ENCODE data around the gene OSBP.

The OSBP gene

DNA sequence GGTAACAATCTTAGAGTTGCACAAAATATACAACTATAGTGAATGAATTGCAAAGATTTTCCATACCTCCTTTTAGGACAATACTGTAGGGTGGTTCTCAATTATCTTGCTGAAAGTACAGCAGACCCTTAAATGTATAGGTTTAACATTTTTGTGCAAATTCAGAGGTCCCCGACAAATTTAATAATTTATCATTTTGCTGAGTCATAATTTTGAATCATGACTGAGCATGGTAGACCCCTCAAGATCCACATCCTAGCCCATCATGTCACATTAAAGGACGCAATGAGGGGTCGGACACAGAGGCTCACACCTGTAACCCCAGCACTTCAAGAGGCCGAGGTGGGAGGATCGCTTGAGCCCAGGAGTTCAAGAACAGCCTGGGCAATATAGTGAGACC is 43.5 kb downstream of the OSBP start:
- in situ Hi-C loops (cut with MboI; ENCODE audit: low pct_unique_long_range_greater_than_20kb, low sequenced_read_pairs, unreplicated experiment), result no loop called here
- DNase-seq (ENCODE audit: low spot score), result no peak
- no peak for TF ChIP-seq CTCF (IDR thresholded peaks at IDR 0.05; ENCODE audit: extremely low read depth, insufficient read depth, missing control alignments)

DNA sequence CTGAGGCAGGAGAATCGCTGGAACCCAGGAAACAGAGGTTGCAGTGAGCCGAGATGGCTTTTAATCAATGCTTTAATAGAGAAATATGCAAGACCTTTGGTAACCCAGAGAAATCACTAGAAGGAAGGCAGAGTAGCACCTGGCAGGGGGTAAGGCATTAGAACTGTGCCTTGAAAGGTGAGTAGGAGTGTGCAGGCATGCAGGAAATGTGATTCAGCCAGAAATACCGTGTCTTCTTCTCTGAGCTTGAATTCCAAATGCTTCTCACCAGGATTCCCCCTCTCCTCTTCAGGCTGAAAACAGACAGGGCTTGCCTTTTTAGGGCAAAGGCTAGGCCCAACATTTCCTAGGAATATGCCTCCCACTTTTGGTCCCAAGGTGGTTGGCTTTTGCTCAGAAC is 53.3 kb downstream of the OSBP start:
- no peak for DNase-seq (ENCODE audit: low spot score)
- no peak for TF ChIP-seq CTCF (IDR thresholded peaks at IDR 0.05; ENCODE audit: extremely low read depth, insufficient read depth, missing control alignments)
- in situ Hi-C loops (cut with MboI; ENCODE audit: low pct_unique_long_range_greater_than_20kb, low sequenced_read_pairs, unreplicated experiment), result no loop called here

DNA sequence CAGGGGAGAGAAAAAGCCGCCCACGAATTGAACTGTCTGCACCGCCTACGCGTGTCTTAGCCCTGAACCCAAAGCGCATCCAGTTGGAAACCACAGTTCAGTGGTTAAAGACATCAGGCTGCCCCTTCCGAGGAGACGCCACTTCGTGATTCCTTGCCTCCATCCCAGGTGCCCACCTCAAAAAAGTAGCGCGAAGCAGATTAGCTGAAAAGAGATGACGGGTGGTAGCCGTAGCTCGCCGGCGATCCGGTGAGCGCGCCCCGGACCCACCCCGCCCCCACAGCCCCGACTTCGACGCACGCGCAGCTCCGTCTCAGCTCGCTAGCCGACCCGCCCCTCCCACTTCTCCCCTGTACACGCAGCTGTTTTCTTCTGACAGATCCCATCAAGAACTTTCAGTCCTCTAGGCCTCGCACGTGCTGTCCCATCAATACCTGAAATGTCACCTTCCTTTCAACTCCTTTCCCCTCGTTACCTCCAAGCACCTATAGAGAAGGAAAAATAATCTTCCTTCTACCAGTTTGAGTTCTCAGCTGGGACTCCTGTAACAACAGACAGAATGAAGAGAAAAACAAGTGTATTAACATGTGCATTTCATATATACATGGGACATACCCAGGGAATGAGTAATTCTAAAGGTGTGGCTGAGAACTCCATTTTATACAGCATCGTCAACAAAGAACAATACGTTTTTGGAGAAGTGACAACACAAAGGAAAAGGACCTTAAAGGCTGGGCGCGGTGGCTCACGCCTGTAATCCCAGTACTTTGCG is 54.7 kb downstream of the OSBP start:
- TF ChIP-seq CTCF (IDR thresholded peaks at IDR 0.05; ENCODE audit: extremely low read depth, insufficient read depth, missing control alignments), result no peak
- DNase-seq (ENCODE audit: low spot score), result peak; percentile 81
- in situ Hi-C loops (cut with MboI; ENCODE audit: low pct_unique_long_range_greater_than_20kb, low sequenced_read_pairs, unreplicated experiment), result no loop called here

DNA sequence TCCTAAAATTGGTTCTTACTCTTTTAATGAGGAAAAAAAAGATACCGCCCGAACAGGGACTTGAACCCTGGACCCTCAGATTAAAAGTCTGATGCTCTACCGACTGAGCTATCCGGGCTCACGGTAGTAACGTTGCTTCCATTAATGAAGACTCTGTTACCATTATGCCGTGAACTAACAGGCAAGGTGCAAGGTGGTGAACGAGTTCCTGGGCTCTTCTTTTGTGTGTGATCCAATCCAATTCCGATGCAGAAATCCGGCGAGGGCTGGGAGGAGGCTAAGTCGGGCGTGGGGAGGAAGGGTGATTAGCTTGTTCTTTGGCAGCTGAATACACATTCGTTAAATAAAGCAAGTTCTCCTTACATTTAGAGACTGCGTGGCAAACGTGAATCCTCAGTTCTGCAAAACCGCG is 55.3 kb downstream of the OSBP start:
- DNase-seq (ENCODE audit: low spot score), result peak; percentile 69
- in situ Hi-C loops (cut with MboI; ENCODE audit: low pct_unique_long_range_greater_than_20kb, low sequenced_read_pairs, unreplicated experiment), result no loop called here
- no peak for TF ChIP-seq CTCF (IDR thresholded peaks at IDR 0.05; ENCODE audit: extremely low read depth, insufficient read depth, missing control alignments)

DNA sequence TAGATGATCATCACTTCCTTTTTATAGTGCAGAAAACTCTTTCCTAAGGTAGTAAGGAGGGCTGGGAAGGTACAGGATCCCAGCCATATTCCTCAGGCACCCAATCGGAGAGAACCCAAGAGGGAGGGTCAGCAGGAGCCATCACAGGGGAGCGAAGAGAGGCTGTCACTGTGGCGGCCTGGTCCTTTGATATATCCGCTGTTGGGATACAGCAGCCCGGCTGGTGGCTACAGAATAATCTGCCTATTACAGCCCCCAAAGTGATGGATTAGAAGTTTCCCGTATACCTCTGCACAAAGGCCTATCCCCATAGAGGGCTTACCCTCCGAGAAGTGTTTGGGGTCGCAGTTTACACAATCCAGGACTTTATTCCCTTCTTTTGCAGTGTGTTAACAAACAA is 55.7 kb downstream of the OSBP start:
- no peak for DNase-seq (ENCODE audit: low spot score)
- TF ChIP-seq CTCF (IDR thresholded peaks at IDR 0.05; ENCODE audit: extremely low read depth, insufficient read depth, missing control alignments), result no peak
- in situ Hi-C loops (cut with MboI; ENCODE audit: low pct_unique_long_range_greater_than_20kb, low sequenced_read_pairs, unreplicated experiment), result no loop called here

DNA sequence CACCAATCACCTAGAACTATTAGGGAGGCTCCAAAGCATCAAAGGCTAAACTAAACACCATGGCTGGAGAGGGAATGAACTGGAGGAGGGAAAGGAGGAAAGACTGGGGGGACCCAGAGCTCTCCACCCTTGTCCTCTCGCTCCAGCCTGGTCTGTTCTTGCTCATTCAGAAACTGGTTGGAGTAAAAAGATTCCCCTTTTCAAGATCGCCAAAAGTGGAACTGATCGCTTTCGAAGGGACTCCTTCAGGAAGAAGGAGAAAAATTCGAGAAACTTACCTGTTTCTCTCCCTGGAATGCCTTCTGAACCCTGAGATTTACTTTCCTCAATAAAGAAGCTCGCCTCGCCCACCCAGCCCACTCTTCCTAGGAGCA is 57.3 kb downstream of the OSBP start:
- in situ Hi-C loops (cut with MboI; ENCODE audit: low pct_unique_long_range_greater_than_20kb, low sequenced_read_pairs, unreplicated experiment), result no loop called here
- DNase-seq (ENCODE audit: low spot score), result no peak
- no peak for TF ChIP-seq CTCF (IDR thresholded peaks at IDR 0.05; ENCODE audit: extremely low read depth, insufficient read depth, missing control alignments)
